BLaER1 (cell line): Measurements from ENCODE around the gene KRT36.

ENCODE experiments used
- H3K27ac ChIP-seq: shearing (Covaris generic); formaldehyde crosslinking; 2 replicates; pipeline ENCODE4 v1.8.1; 2022
- H3K27me3 ChIP-seq: shearing (Covaris generic); formaldehyde crosslinking; 2 replicates; pipeline ENCODE4 v1.8.1; 2022
- H3K36me3 ChIP-seq: shearing (Covaris generic); formaldehyde crosslinking; 2 replicates; pipeline ENCODE4 v1.8.1; 2022
- H3K4me1 ChIP-seq: shearing (Covaris generic); formaldehyde crosslinking; 2 replicates; pipeline ENCODE4 v1.8.1; 2022
- H3K4me2 ChIP-seq: shearing (Covaris generic); formaldehyde crosslinking; 2 replicates; pipeline ENCODE4 v1.8.1; 2022
- H3K4me3 ChIP-seq: shearing (Covaris generic); formaldehyde crosslinking; 2 replicates; pipeline ENCODE4 v1.8.1; 2022
- H3K9ac ChIP-seq: shearing (Covaris generic); formaldehyde crosslinking; 2 replicates; pipeline ENCODE4 v1.8.1; 2022
- H3K9me3 ChIP-seq: shearing (Covaris generic); formaldehyde crosslinking; 2 replicates; pipeline ENCODE4 v1.8.1; 2022
- H4K20me1 ChIP-seq: shearing (Covaris generic); formaldehyde crosslinking; 2 replicates; pipeline ENCODE4 v1.8.1; 2022
- Cebpa-rat ChIP-seq: shearing (Covaris generic); IDR thresholded peaks from 2 replicates; pipeline ENCODE4 v1.8.1; 2022

The KRT36 gene

GRCh38 chr17:41480136-41480535 is 9.6 kb downstream of the KRT36 start:
- no peak for TF ChIP-seq Cebpa-rat
- no peak overlapping the region for H3K4me2 ChIP-seq

DNA sequence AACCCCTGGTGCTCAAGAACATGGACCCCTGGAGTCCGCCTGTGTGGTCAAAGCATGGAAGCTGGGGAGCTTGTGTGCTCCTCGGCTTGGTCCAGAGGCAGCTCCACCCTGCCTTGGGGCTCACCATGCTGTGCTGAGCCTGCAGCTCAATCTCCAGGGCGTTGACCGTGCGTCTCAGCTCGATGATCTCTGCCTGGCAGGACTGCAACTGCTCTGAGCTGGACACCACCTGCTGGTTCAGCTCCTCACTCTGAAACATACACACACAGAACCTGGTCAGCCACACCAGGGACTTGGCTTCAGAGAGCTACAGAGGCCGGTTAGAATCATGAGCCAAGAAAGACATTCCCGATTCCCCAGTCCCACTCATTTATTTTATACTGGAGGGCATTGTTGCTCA is 11.5 kb downstream of the KRT36 start:
- no peak for TF ChIP-seq Cebpa-rat
- no peaks in the 10 kb centered on the region for H3K9me3 ChIP-seq
- no peaks in the 10 kb centered on the region for H3K36me3 ChIP-seq
- H3K4me3 ChIP-seq, result no peak overlapping the region
- H4K20me1 ChIP-seq, result no peaks in the 10 kb centered on the region
- no peaks in the 10 kb centered on the region for H3K27me3 ChIP-seq
- H3K4me1 ChIP-seq, result peaks cover 7% of the 10 kb centered on the region; the same call in 1 of the 2 replicates
- no peak overlapping the region for H3K9ac ChIP-seq
- no peak overlapping the region for H3K27ac ChIP-seq
- no peak overlapping the region for H3K4me2 ChIP-seq

More at GRCh38 chr17:41480136-41480535, 9.6 kb downstream of the KRT36 start:
- Histone ChIP-seq H3K27ac (no peak overlapping the region), H3K36me3 (no peaks in the 10 kb centered on the region), H3K9ac (no peak overlapping the region), H3K4me3 (no peak overlapping the region), H4K20me1 (no peaks in the 10 kb centered on the region), H3K4me1 (peaks cover 7% of the 10 kb centered on the region; the same call in 1 of the 2 replicates), H3K27me3 (no peaks in the 10 kb centered on the region), H3K9me3 (no peaks in the 10 kb centered on the region)

DNA sequence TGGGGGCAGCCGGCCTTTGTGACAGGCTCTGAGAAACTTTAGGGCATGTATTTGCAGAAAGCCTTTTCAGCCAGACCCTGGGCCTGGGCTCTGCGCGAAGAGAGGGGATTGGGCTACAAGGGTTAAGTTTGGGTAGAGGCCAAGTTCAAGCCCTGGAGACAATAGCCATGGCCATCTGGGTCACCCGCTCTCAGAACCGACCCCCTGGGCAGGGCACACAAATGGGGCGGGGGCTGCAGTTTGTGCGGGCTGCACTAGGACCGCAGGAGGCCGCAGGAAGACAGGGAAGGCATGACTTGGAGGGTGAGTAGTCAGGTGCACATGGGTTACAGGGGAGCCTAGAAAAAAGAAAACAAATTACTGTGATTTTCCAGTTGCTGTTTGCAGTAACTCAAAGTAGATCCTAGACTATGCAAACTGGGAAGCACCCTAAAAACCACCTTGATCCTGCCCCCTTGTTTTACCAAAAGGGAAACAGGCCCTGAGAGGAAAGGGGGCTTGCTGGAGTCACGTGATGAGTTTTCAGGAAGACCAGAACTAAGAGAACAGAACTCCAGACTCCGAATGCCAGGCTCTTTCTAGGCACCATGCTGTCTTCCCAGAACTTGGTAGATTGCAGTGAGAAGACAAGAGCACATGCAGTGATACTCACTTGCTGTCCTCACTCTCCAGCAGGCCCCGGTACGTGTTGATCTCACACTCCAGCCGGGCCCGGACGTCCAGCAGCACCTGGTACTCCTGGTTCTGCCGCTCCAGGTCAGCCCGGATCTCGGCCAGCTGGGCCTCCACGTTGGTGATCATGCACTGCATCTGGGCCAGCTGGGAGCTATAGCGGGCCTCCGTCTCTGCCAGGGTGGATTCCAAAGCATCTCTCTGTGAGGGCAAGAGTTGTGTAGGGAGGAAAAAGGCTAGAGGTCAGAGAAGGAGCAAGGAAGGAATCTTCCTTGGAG is 12.6 kb downstream of the KRT36 start:
- TF ChIP-seq Cebpa-rat, result no peak
- H3K36me3 ChIP-seq, result no peaks in the 10 kb centered on the region

GRCh38 chr17:41475421-41475820 is 14.3 kb downstream of the KRT36 start:
- Histone ChIP-seq H3K4me3 (no peak overlapping the region), H3K4me1 (peaks cover 7% of the 10 kb centered on the region; the same call in 1 of the 2 replicates), H3K9ac (no peak overlapping the region), H3K27me3 (no peaks in the 10 kb centered on the region), H3K9me3 (peaks cover 18% of the 10 kb centered on the region), H3K4me2 (no peak overlapping the region), H4K20me1 (no peaks in the 10 kb centered on the region), H3K27ac (no peak overlapping the region), H3K36me3 (no peaks in the 10 kb centered on the region)
- no peak for TF ChIP-seq Cebpa-rat

More for the DNA sequence above, 12.6 kb downstream of the KRT36 start:
- Histone ChIP-seq H3K27me3 (no peaks in the 10 kb centered on the region), H3K4me2 (no peak overlapping the region), H3K4me1 (peaks cover 7% of the 10 kb centered on the region; the same call in 1 of the 2 replicates), H3K9ac (no peak overlapping the region), H3K4me3 (no peak overlapping the region), H3K27ac (no peak overlapping the region), H3K9me3 (peaks cover 4% of the 10 kb centered on the region; the same call in 1 of the 2 replicates), H4K20me1 (no peaks in the 10 kb centered on the region)

- Histone ChIP-seq H3K36me3 (no peaks in the 10 kb centered on the region), H3K9me3 (peaks cover 18% of the 10 kb centered on the region)
- TF ChIP-seq Cebpa-rat, result no peak
Measured at GRCh38 chr17:41474863-41475262, 14.8 kb downstream of the KRT36 start.

DNA sequence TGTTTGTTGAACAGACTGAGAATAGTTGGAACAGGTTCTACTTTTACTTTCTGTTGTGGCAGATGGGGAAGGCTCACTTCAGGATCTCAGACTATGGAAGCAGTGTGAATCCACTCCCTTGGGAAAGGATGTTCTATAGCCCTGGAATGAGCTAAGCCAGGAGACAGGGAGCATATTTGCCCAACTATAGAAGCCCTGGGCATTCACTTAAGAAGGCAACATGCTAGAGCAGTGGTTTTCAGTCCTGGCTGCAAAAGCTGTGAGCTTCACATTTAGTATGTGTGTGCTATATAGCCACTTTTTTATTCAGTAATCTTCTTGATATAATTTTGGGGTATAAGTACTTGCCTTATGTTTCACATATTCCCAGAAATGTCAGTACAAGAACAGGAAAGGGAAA is 21.4 kb downstream of the KRT36 start:
- no peak overlapping the region for H3K4me2 ChIP-seq
- H3K27ac ChIP-seq, result no peak overlapping the region
- H3K9ac ChIP-seq, result no peak overlapping the region
- peaks cover 28% of the 10 kb centered on the region for H3K9me3 ChIP-seq
- H3K27me3 ChIP-seq, result no peaks in the 10 kb centered on the region
- no peaks in the 10 kb centered on the region for H4K20me1 ChIP-seq
- H3K4me3 ChIP-seq, result no peak overlapping the region
- H3K4me1 ChIP-seq, result no peaks in the 10 kb centered on the region
- no peaks in the 10 kb centered on the region for H3K36me3 ChIP-seq
- TF ChIP-seq Cebpa-rat, result no peak

More at GRCh38 chr17:41474863-41475262, 14.8 kb downstream of the KRT36 start:
- H3K4me1 ChIP-seq, result peaks cover 2% of the 10 kb centered on the region; the same call in 1 of the 2 replicates
- H3K4me2 ChIP-seq, result no peak overlapping the region
- H3K27me3 ChIP-seq, result no peaks in the 10 kb centered on the region
- no peaks in the 10 kb centered on the region for H4K20me1 ChIP-seq
- H3K4me3 ChIP-seq, result no peak overlapping the region
- no peak overlapping the region for H3K27ac ChIP-seq
- no peak overlapping the region for H3K9ac ChIP-seq

GRCh38 chr17:41467561-41467960 is 22.1 kb downstream of the KRT36 start:
- no peaks in the 10 kb centered on the region for H3K4me1 ChIP-seq
- no peaks in the 10 kb centered on the region for H3K27me3 ChIP-seq
- no peaks in the 10 kb centered on the region for H4K20me1 ChIP-seq
- H3K9ac ChIP-seq, result no peak overlapping the region
- no peak overlapping the region for H3K27ac ChIP-seq
- no peaks in the 10 kb centered on the region for H3K36me3 ChIP-seq
- TF ChIP-seq Cebpa-rat, result no peak
- H3K4me2 ChIP-seq, result no peak overlapping the region
- peaks cover 27% of the 10 kb centered on the region for H3K9me3 ChIP-seq
- no peak overlapping the region for H3K4me3 ChIP-seq

DNA sequence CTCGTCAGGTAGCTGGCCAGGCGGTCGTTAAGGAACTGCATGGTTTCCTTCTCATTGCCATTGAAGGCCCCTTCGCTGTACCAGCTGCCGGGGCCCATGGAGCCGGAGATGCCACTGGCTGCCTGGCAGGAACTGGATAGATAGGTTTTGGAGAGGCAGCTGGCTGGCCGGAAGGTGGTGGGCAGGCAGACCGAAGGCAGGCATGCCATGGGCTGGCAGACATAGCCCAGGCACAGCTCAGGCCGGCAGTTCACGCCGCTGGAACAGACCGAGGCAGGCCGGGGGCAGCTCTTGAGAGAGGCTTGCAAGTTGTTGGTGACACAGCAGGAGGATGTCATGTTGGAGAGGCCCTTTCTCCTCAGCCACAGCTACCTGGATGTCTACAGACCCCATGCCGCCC is 22.7 kb downstream of the KRT36 start, which contains the start of gene KRT32:
Gene KRT32, minus strand, starts transcription at position 399 of the 400 bp plus-strand sequence. Its CDS starts 61 bp downstream, at position 338.
- Histone ChIP-seq H3K27me3 (no peaks in the 10 kb centered on the region), H3K4me3 (no peak within 1 kb of the TSS), H4K20me1 (no peaks in the 10 kb centered on the region), H3K9ac (no peak within 1 kb of the TSS), H3K4me2 (no peak within 1 kb of the TSS), H3K9me3 (peaks cover 22% of the 10 kb centered on the region), H3K27ac (no peak within 1 kb of the TSS), H3K36me3 (no peaks in the 10 kb centered on the region), H3K4me1 (no peaks in the 10 kb centered on the region)
- TF ChIP-seq Cebpa-rat, result no peak

DNA sequence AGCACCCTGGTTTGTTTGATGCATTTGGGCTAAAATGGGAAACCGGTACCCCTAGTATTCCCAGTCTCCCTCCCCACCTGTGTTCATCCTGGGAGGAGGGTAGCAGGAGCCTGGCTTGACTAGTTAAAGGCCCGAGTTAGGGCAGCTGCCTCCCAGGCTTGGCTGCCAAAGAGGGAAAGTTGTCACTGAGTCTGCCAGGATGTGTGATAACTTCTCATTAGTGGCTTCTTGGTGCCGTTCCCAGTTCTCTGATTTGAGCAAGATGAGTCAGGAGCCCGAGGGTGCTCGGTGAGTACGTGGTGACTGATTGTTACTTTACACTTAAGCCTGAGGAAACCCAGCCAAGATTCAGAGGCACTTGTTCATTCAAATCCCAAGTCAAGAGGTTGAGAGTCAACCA is 25.0 kb downstream of the KRT36 start:
- Histone ChIP-seq H3K4me2 (no peak overlapping the region), H3K27me3 (no peaks in the 10 kb centered on the region), H3K36me3 (no peaks in the 10 kb centered on the region), H3K4me1 (no peaks in the 10 kb centered on the region), H3K4me3 (no peak overlapping the region), H3K9ac (no peak overlapping the region), H4K20me1 (no peaks in the 10 kb centered on the region), H3K27ac (no peak overlapping the region), H3K9me3 (0 out of 2 replicates have a peak, but pooled peaks cover 10% of the 10 kb centered on the region)
- no peak for TF ChIP-seq Cebpa-rat

- Histone ChIP-seq H3K27ac (no peak overlapping the region), H3K4me3 (no peak overlapping the region), H3K9ac (no peak overlapping the region), H3K9me3 (0 out of 2 replicates have a peak, but pooled peaks cover 10% of the 10 kb centered on the region), H3K4me2 (no peak overlapping the region), H3K36me3 (no peaks in the 10 kb centered on the region), H3K27me3 (no peaks in the 10 kb centered on the region), H3K4me1 (no peaks in the 10 kb centered on the region), H4K20me1 (no peaks in the 10 kb centered on the region)
- no peak for TF ChIP-seq Cebpa-rat
Measured at GRCh38 chr17:41464173-41464572, 25.5 kb downstream of the KRT36 start.
